ENCODE results near the gene IZUMO4. TPM values are rescaled to one million over a fixed set of nuclear protein-coding genes. Genes with fewer than 3 reads are reported as not detected.

The IZUMO4 gene
- total RNA-seq, 1 experiment from 2014 or later, result 2.7 TPM

DNA sequence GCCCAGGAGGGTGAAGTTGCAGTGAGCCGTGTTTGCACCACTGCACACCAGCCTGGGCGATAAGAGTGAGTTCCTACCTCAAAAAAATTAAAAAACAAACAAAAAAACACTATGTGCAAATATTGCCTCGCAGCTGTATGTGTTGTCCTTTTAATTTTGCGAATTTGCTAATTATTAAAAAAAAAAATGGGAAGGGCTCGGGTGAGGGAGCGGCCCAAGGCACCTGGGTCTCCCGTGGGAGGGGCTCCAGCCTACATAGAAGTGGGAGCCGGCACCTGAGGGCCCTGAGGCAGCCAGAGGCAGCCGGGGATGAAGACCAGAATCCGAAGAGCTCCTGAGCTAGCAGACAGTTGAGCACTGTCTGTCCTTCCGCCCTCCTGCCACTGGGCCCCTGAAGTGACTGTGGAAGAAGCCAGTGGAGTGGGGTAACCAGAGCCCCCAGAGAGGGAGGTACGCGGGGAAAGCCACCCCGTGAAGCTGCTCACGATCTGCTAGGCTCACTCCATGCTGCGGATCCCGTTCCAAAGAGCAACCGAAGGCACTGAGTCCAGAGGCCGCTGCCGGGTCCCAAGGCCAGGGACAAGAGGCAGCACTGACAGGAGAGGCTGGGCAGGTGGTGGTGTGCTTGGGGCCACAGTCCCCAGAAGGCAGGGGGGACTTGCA, 6.5 kb downstream of the IZUMO4 start:
- DNase-seq (ENCODE audit: low spot score), result no peak

GRCh38 chr19:2108251-2109016, 11.7 kb downstream of the IZUMO4 start:
- DNase-seq (ENCODE audit: low spot score), result no peak

- DNase-seq (ENCODE audit: low spot score), result no peak
Measured at GRCh38 chr19:2109046-2109864, 12.5 kb downstream of the IZUMO4 start.

GRCh38 chr19:2110822-2111221, 14.1 kb downstream of the IZUMO4 start:
- no peak for DNase-seq (ENCODE audit: low spot score)

GRCh38 chr19:2111425-2111824, 14.7 kb downstream of the IZUMO4 start:
- DNase-seq (ENCODE audit: low spot score), result no peak

- no peak for DNase-seq (ENCODE audit: low spot score)
Measured at GRCh38 chr19:2111886-2112285, 15.2 kb downstream of the IZUMO4 start.

- no peak for DNase-seq (ENCODE audit: low spot score)
Measured at GRCh38 chr19:2112516-2113320, 16.0 kb downstream of the IZUMO4 start.

GRCh38 chr19:2113439-2114211, 16.9 kb downstream of the IZUMO4 start:
- DNase-seq (ENCODE audit: low spot score), result no peak

- DNase-seq (ENCODE audit: low spot score), result no peak
Measured at GRCh38 chr19:2114218-2114617, 17.5 kb downstream of the IZUMO4 start.

DNA sequence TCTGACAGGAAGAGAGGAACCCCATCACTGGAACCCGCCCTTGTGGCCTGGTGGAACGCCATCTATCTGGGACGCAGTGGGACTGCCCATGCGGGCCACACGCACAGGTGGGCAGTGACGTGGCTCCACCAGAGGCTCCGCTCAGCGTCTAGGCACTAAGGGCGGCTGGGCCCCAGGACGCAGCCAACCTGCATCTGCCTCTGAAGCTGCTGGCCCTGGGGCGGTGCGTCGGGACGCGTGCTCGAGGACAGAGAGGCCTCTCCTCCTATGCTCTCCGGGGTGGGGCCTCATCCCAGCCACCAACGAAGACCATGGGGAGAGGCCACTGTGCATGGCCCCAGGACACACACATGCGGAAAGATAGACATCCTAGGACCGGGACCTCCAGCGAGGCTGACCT, 18.1 kb downstream of the IZUMO4 start:
- no peak for DNase-seq (ENCODE audit: low spot score)

- DNase-seq (ENCODE audit: low spot score), result no peak
Measured at GRCh38 chr19:2115324-2115723, 18.6 kb downstream of the IZUMO4 start.

GRCh38 chr19:2115911-2116426, 19.3 kb downstream of the IZUMO4 start:
- DNase-seq (ENCODE audit: low spot score), result no peak

GRCh38 chr19:2116507-2116906, 19.8 kb downstream of the IZUMO4 start:
- no peak for DNase-seq (ENCODE audit: low spot score)

DNA sequence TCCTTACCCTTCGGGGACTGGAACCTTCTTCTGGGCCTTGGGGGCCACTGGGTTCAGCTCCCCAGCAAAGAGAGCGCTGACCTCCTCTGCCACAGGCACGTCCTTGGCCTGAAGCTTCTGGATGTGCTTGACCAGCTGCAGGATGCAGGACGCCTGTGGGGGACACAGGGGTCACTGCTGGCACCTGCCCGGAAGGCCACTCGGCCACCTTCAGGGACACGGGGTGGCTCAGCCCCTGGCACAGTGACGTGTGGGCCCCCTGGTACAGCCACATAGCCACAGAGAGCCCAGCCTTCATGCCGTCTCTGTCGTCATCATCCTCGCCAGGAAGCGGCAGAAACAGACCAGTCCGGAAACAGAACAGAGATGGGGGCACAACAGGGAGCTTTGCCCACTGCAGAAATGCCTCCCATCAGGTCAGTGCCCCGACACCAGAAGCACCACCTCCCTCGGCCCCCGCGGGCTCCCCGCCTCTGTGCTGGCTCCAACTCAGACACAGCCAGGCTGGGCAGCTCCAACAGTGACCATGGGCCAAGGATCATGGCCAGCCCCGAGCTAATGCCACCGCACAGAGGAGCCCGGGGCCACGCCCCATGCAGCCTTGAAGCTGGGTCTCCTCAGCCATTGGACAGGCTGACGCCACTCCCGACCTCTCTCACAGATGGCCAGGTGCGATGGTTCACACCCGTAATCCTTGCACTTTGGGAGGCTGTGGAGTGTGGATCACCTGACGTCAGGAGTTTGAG, 20.7 kb downstream of the IZUMO4 start:
- no peak for DNase-seq (ENCODE audit: low spot score)

DNA sequence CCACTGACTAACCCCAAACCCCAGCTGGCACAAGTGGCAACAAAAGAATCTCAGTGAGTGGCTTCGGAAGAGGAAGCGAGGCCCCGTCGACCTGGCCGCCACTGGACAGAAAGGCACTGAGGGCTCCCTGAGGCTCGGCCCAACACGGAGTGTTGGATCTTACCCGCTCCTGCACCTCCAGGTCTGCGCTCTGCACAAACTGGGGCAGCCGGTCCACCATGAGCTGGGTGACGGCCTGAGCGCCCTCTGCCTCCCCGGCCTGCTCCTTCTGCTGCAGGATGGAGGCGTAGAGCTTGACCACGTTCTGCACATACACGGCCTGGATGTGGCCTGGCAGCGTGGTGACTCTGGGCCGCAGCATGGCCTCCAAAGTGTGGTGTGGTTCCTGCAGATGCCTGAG, 21.7 kb downstream of the IZUMO4 start:
- no peak for DNase-seq (ENCODE audit: low spot score)

GRCh38 chr19:2119921-2120785, 23.4 kb downstream of the IZUMO4 start:
- no peak for DNase-seq (ENCODE audit: low spot score)

GRCh38 chr19:2120821-2121220, 24.1 kb downstream of the IZUMO4 start:
- DNase-seq (ENCODE audit: low spot score), result no peak

DNA sequence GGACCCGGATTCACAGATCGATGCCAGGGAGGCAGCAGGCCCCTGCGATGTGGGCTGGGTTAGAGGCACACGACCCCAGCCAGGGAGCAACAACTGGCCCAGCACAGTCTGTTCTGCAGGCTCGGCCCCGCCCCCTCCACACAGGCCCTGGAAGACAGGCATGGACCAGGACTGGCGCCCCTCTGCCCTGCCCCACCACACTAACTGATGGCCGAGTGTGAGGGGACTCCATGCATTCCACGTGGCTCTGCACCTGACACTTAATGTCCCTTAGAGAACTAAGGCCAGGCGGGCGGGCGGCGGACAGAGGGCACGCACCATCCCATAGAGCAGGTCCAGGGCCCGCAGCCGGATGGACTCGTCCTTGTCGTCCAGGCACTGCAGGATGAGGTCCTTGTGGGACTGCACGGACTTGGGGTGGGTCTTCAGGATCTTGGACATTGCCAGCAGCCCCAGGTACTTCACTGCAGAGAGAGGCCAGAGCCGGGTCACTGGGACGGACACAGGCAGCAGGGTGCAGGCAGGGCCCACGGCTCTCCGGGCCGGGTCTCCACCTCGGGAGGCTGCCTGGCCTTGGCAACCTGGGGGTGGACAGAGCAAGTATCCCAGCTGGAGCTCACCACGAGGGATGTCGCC, 24.8 kb downstream of the IZUMO4 start:
- DNase-seq (ENCODE audit: low spot score), result no peak
